ENCODE results near the gene PTPRD. TPM values are rescaled to one million over a fixed set of nuclear protein-coding genes. Genes with fewer than 3 reads are reported as not detected.

Gene PTPRD
- total RNA-seq, 1 donor from 2014 or later = not detected

DNA sequence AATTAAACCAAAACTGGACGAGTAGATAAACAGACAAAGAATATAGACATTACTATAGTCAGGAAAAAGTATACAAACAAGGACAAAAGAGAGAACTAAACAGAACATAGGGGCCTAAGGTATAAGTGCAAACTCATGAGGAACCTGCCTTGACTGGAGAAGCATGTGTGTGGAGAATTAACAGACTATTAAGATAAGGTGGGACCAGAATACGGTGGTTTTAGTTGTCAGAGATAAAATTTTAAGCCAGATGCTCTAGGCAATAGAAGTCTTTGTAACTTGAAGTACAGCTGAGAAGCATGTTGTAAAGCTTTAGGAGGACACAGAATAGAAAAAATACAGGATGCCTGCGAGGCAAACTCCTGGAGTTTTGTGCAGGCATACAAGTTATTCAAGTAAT lies 707.1 kb downstream of the PTPRD start:
- intact Hi-C loops (cut with micrococcal nuclease) = no loop called here

DNA sequence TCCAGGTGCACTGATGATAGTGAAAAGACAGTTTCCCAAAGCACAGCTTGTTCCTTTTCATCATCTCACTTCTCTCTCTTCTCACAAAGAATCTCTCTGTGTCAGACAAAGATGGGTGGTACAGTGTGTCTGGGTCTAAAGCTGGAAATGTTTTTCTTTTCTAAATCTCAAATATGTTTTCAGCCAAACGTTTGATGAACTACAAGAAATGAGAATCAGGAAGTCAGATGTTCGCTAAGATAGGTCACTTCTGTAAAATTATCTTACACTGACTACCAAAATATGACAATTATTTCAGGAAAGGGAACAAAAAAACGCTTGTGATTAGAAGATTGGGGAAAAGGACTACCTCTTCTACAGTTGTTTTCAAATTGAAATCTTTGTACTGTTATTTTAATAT lies 708.8 kb downstream of the PTPRD start:
- intact Hi-C loops (cut with micrococcal nuclease) = no loop called here

- intact Hi-C loops (cut with micrococcal nuclease) = no loop called here
Observed at GRCh38 chr9:9901624-9902023, 711.2 kb downstream of the PTPRD start.

DNA sequence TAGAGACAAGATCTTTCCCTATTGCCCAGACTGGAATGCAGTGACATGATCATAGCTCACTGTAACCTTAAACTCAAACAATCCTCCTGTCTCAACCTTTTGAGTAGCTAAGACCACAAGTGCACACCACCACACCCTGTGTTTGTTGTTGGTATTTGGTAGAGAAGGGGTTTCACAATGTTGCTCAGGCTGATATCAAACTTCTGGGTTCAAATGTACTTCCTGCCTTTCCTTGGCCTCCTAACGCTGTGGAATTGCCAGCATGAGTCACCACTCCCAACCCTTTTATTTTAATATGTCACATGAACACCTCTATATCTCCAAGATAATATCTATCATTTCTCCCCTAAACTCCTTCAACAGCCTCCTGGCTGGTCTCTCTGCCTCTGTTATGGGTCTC lies 719.0 kb downstream of the PTPRD start:
- intact Hi-C loops (cut with micrococcal nuclease) = no loop called here

DNA sequence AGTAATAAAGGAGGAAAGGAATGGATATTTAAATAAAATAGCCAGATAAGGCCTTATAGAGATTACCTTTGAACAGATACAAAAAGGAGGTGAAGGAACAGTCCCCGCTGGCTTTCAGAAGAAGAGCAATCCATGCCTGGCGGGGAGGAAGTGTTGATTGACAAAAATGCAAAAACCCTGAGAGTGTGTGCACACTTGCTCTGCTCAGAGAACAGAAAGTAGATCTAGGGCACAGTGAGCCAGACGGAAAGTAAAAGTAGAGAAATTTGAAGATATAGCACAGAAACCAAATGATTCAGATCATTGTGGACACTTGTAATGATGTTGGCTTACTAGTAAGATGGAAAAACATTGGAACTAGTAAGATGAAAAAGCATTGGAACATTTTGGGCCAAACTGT lies 720.6 kb downstream of the PTPRD start:
- intact Hi-C loops (cut with micrococcal nuclease) = no loop called here

DNA sequence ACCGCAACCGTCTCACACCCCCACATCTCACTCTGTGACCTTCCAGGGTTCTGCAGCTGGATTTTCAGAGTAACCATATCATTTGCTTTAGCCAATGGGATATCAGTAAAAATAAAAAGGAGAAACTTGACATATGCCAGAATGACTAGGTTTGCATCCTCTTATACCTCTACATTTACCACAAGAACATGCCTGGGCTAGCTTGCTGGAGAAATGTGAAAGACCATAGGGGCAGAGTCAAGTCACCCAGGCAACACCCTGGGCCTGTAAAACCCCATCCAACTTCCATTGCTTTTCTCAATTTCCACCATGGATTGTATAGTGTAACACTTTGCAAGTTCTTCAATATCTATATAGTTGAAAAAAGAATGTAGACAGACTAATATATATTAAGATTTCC lies 731.1 kb downstream of the PTPRD start:
- intact Hi-C loops (cut with micrococcal nuclease) = no loop called here

DNA sequence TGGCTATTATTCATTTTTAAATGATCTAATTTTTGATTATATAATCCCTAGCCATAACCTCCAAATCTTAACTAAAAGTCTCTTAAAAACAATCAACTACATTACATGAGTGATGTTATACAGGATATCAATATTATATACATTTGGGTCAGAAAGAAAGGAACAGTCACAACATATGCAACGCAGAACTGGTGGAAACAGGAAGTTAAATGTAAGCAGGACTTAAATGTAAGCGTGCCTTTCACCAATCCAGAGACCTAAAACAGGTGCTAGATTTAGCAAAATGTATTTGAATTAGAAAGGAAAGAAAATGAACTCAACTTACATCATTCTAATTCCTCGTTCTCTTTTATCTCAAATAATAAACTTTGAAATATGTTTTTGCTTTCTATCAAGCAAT lies 738.5 kb downstream of the PTPRD start:
- intact Hi-C loops (cut with micrococcal nuclease) = no loop called here

- intact Hi-C loops (cut with micrococcal nuclease) = no loop called here
Observed at GRCh38 chr9:9862235-9862810, 750.5 kb downstream of the PTPRD start.

DNA sequence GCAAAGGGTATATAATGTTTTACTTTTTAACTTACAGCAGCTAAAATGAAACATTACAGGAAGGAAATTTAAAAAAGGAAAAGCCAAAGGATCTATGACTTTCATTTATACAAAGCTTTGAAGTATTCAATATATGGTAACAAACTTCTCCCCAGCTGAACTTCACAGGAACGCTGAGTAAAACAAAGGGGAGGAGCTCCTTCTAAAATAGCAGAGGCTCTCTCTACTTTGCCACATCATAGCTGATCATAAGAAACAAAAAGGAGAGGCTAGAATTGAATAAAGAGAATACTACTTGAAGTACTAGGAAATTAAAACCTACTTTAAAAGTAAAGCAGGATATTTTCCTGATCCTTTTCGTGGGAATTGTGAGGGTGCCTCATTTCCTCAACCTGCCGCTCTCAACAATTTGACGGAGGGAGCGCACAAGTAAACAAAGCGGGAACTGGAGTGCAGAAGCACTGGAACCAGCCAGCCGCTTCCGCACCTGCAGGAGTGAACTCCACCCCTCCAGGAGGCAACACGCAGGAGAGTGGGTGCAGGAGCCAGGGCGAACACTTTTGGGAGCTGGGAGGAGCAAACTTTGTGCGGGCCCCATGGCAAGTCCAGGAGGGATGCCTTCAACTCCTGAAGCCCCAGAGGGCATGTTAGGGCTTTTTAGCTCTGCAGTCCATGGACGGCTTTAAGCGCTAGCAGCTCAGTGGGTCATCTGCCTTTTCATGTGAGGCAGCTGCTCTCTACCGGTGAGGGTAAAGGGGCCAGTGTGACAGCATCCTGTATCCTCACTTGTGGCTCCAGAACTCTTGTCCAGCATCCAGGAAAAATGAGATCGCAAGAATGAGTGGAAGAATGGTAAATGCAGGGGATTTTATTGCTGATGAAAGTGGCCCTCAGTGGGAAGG lies 757.4 kb downstream of the PTPRD start:
- intact Hi-C loops (cut with micrococcal nuclease) = no loop called here

- intact Hi-C loops (cut with micrococcal nuclease) = no loop called here
Observed at GRCh38 chr9:9847750-9848149, 765.1 kb downstream of the PTPRD start.

- intact Hi-C loops (cut with micrococcal nuclease) = no loop called here
Observed at GRCh38 chr9:9846557-9846956, 766.2 kb downstream of the PTPRD start.

- intact Hi-C loops (cut with micrococcal nuclease) = no loop called here
Observed at GRCh38 chr9:9820436-9820835, 792.4 kb downstream of the PTPRD start.

DNA sequence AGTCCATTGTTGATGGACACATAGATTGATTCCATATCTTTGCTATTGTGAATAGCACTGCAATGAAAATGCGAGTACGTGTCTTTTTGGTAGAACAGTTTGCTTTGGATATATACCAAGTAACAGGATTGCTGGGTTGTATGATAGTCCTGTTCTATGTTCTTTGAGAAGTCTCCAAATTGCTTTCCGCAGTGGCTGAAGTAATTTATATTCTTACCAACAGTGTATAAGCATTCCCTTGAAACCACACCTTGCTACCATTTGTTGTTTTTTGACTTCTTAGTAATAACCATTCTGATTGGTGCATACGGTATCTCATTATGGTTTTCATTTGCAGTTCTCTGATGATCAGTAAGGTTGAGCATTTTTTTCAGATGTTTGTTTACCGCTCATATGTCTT lies 792.9 kb downstream of the PTPRD start:
- intact Hi-C loops (cut with micrococcal nuclease) = no loop called here

- intact Hi-C loops (cut with micrococcal nuclease) = no loop called here
Observed at GRCh38 chr9:9817176-9817575, 795.6 kb downstream of the PTPRD start.

DNA sequence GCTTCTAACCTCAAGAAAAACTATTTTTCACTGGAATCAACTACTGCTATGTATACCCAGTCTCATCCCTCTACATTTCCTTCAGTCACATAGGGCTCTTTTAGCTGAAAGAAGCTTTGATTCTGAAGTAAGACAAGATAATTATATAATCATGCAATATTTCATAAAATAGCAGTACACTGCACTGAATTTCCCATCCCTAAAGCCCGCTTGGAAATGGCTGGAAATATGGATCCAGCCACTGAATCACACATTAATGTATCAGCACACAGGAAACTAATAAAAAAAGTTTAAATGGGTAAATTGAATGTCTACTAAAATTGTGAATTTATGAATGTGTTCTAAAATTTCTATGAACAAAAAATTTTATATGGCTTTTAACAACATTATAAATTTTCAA lies 808.7 kb downstream of the PTPRD start:
- intact Hi-C loops (cut with micrococcal nuclease) = no loop called here

DNA sequence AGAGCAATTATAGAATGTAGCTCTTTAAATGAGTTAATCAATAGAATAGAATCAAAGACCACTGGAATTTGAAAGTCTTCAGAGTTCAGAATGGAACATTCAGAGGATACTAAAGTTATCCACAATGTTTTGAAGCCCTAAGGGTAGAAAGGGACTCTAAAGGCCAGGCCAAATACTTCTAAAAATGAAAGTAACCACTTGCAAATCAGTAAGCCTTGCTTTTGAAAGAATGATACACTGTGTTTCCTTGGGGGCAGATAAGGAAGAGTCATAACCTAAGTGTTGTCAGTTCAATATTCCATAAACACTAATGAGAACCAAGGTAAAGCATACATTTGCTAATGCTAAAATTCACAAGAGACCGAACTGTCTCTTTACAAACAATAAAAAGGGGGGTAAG lies 813.5 kb downstream of the PTPRD start:
- intact Hi-C loops (cut with micrococcal nuclease) = no loop called here

DNA sequence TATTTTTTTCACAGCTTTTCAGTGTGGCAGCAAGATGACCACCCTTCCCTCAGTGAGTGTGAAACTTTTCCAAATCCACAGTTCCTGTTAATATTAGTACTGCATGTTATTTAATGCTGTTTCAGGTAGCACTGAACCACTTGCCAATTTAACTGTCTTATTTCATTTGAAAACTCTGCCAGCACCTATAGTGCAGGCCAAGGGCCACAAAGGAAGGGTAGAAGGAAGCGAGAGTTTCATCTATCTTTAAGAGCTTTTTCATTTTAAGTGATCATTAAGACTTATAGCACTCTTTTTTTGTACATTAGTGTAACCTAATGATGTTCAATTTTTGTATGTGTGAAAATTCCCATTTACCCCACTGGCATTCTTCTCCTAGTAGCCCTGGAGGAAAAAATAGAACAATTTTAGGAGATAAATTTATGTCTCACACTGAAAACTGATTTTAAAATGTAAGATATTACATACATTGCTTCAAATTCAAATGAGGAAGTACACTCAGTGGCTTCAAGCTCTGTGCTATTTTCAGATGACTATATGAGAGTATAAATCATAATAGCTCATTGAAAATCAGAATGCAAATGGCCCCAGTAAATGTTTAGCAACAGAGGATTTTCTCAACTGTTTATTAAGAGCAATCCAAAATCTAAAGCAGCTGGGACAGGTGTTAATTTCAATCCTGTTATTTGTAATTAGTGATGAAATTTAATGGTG lies 820.5 kb downstream of the PTPRD start:
- intact Hi-C loops (cut with micrococcal nuclease) = no loop called here

DNA sequence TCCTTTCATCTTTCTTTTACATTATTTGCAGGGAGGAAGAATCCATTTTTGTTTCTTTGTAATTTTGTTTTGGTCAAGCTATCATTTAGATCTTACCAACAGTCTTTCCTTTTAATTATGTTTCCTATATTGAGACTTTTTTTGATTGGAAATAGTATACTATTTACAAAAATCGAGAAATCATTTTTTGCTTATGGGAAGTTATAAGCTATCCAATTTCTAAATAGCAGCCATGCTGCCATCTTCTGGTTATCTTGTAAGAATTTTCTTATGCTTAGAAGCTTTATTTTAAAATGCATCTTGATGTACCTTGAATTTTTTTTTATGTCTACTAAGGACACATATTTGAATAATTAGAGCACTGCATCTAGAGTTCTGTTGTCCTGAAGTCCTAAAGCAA lies 821.2 kb downstream of the PTPRD start:
- intact Hi-C loops (cut with micrococcal nuclease) = no loop called here

GRCh38 chr9:9790216-9790872 lies 822.5 kb downstream of the PTPRD start:
- intact Hi-C loops (cut with micrococcal nuclease) = no loop called here

- intact Hi-C loops (cut with micrococcal nuclease) = no loop called here
Observed at GRCh38 chr9:9783711-9784110, 829.1 kb downstream of the PTPRD start.

GRCh38 chr9:9783211-9783610 lies 829.6 kb downstream of the PTPRD start:
- intact Hi-C loops (cut with micrococcal nuclease) = no loop called here

DNA sequence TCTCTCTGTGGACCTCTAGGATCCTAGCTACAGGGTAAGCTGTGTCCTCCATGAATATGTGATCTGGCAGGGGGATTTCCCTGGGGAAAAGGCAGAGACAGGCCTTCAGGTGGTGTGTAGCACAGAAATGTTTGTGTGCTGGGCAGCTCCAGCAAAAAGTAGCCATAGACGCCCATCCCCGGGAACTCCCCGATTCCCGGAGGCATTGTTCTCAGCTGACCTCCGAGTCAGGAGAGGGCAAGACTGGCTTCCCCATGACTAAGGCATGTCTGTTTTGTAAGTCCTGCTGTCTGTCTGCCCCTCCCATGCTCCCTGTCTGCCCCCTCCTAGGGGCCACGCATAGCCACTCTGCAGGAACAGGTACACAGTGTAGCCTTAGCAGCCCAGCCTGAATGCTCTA lies 834.5 kb downstream of the PTPRD start:
- intact Hi-C loops (cut with micrococcal nuclease) = no loop called here

All from T-helper 1 cell treated with Interleukin-12 subunit alpha and Interleukin-12 subunit beta and Interleukin-4 antibody, amounts not matched to agents 30 ng/mL and 1 ng/mL, for 36 hours (primary cell).